ENCODE data around the gene ATG5.
A peak's percentile ranks its signal among the peaks of the same experiment; 100 is the strongest.

Gene ATG5

DNA sequence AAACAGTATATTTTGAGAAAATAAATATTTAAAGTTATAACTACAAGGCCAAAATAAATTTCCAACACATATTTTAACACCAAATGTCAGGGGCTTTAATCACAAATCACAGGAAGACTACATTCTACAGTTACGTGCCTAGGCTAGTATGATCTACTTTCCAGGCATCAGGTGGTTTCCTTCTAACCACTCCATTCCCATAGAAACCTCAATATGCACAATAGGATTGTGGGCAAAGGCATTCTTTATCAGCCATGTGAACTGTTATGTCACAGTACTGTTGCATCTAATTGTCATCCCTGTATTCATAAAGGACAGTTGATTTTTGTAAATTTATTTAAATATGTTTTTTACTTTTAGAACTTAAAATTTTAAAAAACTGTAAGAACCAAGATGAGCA lies 32.4 kb downstream of the ATG5 start:
- TF ChIP-seq, protein P1, sequence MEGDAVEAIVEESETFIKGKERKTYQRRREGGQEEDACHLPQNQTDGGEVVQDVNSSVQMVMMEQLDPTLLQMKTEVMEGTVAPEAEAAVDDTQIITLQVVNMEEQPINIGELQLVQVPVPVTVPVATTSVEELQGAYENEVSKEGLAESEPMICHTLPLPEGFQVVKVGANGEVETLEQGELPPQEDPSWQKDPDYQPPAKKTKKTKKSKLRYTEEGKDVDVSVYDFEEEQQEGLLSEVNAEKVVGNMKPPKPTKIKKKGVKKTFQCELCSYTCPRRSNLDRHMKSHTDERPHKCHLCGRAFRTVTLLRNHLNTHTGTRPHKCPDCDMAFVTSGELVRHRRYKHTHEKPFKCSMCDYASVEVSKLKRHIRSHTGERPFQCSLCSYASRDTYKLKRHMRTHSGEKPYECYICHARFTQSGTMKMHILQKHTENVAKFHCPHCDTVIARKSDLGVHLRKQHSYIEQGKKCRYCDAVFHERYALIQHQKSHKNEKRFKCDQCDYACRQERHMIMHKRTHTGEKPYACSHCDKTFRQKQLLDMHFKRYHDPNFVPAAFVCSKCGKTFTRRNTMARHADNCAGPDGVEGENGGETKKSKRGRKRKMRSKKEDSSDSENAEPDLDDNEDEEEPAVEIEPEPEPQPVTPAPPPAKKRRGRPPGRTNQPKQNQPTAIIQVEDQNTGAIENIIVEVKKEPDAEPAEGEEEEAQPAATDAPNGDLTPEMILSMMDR (conservative IDR thresholded peaks at IDR 0.05; ENCODE audit: low read depth, low read length), result no peak
- DNase-seq (ENCODE audit: low read depth), result no peak

DNA sequence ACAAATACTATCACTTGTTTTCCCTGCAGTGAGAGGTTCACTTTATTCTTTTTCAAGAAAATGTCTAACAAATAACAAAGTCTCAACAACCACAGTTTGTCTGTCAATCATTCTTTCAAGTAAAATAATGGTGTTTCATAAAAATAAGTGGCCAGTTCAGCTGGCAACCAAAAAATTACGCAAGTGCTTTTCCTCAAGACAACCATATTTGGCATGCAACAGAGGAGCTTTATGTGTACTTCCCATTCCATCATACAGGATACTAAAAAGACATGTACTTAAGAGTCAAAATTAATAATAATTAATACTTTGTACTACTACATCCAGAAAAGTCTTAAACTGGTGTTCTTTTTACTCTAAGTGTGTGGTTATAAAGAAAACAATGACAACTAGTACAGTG lies 34.6 kb downstream of the ATG5 start:
- TF ChIP-seq, protein P1 (conservative IDR thresholded peaks at IDR 0.05; ENCODE audit: low read depth, low read length), result no peak

More for the DNA sequence above, 32.4 kb downstream of the ATG5 start:
- H3K4me3 ChIP-seq (ENCODE audit: low read depth, low read length), result no peak overlapping the region

DNA sequence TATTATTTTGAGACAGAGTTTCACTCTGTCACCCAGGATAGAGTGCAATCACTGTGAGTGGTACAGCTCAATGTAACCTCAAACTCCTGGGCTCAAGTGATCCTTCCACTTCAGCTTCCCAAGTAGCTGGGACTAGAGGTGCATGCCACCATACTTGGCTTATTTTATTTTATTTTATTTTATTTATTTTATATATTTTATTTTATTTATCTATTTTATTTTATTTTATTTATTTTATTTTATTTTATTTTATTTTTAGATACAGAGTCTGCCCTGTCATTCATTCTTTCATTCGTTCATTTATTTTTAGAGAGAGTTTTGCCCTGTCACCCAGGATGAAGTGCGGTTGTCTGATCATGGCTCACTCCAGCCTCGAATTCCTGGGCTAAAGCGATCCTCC lies 35.5 kb downstream of the ATG5 start:
- DNase-seq (ENCODE audit: low read depth), result no peak
- H3K4me3 ChIP-seq (ENCODE audit: low read depth, low read length), result no peak overlapping the region
- TF ChIP-seq, protein P1 (conservative IDR thresholded peaks at IDR 0.05; ENCODE audit: low read depth, low read length), result no peak

More for the DNA sequence above, 34.6 kb downstream of the ATG5 start:
- DNase-seq (ENCODE audit: low read depth), result no peak
- H3K4me3 ChIP-seq (ENCODE audit: low read depth, low read length), result no peak overlapping the region

DNA sequence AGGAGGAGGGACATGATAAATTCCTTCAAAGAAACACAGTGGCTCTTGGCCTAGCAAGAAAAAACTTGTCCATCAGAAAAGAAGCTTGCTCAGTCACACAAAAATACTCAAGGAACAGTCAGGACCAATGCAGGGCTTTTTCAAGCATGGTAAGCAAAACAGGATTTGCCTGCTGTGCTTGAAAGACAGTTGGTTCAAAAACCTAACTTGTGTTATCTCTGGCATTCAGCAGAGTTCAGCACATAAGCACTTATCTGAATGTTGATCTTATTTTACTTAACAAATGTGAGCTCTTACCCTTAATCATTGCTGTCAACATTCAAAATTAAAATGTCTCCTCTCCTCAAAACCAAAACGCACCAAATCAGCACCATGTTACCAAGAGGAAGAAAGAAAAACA lies 38.3 kb downstream of the ATG5 start:
- H3K4me3 ChIP-seq (ENCODE audit: low read depth, low read length), result no peak overlapping the region
- TF ChIP-seq, protein P1 (conservative IDR thresholded peaks at IDR 0.05; ENCODE audit: low read depth, low read length), result no peak
- peak; percentile 58 for DNase-seq (ENCODE audit: low read depth)

DNA sequence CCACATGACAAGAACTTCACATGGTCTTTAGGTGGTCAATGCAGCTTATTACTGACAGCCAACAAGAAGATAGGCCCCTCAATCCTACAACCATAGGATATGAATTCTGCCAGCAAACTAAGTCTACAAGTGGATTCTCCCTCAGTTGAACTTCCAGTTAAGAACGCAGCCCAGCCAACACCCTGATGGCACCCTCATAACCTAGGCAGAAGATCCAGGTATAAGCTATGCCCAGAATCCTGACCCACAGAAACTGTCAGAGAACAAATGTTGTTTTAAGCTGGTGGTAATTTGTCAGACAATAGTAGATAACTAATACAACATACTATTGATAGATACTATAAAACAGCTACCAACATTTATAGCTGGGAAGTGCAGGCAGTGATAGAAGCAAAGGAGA lies 38.8 kb downstream of the ATG5 start:
- TF ChIP-seq, protein P1 (conservative IDR thresholded peaks at IDR 0.05; ENCODE audit: low read depth, low read length), result no peak
- no peak overlapping the region for H3K4me3 ChIP-seq (ENCODE audit: low read depth, low read length)
- DNase-seq (ENCODE audit: low read depth), result no peak

DNA sequence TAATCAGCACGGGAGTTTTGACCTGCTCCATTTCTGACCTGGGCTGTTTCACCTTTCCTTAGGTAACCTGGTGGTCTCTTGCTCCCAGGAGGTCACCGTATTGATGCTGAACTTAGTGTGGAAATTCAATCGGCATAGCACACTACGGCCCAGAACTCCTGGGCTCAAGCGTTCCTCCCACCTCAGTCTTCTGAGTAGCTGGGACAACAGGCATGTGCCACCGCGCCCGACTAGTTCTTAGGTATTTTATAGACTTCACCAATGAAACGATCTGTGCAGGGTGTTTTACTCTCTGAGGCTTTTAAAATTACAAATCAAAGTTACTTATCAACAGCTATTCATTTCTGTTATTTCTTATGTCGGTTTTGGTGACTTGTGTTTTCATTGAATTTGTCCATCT lies 42.1 kb downstream of the ATG5 start:
- DNase-seq (ENCODE audit: low read depth), result no peak

DNA sequence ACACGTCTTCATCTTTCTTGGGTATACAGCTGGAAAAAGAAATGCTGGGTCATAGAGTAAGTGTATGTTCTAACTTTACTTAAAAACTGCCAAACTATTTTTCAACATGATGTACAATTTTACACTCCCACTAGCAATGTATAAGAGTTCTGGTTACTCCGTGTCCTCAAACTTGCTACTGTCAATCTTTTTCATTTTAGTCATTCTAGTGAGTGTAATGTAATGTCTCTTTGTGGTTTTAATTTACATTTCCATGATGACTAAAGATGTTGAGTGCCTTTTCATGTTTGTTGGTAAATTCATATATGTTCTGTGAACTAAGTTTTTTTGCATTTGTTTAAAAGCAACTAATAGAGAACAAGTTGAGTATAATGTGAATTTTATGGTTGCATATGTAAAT lies 43.9 kb downstream of the ATG5 start:
- TF ChIP-seq, protein P1 (conservative IDR thresholded peaks at IDR 0.05; ENCODE audit: low read depth, low read length), result no peak
- H3K4me3 ChIP-seq (ENCODE audit: low read depth, low read length), result no peak overlapping the region
- DNase-seq (ENCODE audit: low read depth), result no peak

More for the DNA sequence above, 42.1 kb downstream of the ATG5 start:
- H3K4me3 ChIP-seq (ENCODE audit: low read depth, low read length), result no peak overlapping the region
- TF ChIP-seq, protein P1 (conservative IDR thresholded peaks at IDR 0.05; ENCODE audit: low read depth, low read length), result no peak

All from choroid plexus epithelial cell (primary cell).